ENCODE data around the gene HBQ1. TPM values are rescaled to one million over a fixed set of nuclear protein-coding genes. Genes with fewer than 3 reads are reported as not detected.

HBQ1 gene
- total RNA-seq, 1 experiment from 2014 or later, result 3.5 TPM

GRCh38 chr16:164827-165538 is 15.3 kb upstream of the HBQ1 start:
- Mint-ChIP-seq H3K27me3 (ENCODE audit: low read depth) (peaks cover 73% of the 10 kb centered on the region), H3K9me3 (no peaks in the 10 kb centered on the region), H3K4me3 (peak overlapping the region; percentile 47 to 76), H3K27ac (no peak overlapping the region), H3K36me3 (ENCODE audit: insufficient read depth in 1 of 3, low read depth in 3 of 3) (no peaks in the 10 kb centered on the region), H3K4me1 (peaks cover 21 to 25% of the 10 kb centered on the region in 2 experiments)
- no peak overlapping the region for H2BK20ac ChIP-seq (ENCODE audit: low read depth, low read length, poor library complexity, severe bottlenecking)
- no peak overlapping the region for H2BK15ac ChIP-seq (ENCODE audit: low read depth, low read length)
- H3K4ac ChIP-seq (ENCODE audit: low read depth, low read length), result no peak overlapping the region
- H3K9ac ChIP-seq (ENCODE audit: extremely low read depth, insufficient read length, low read length), result no peak overlapping the region
- H3K9me3 ChIP-seq (ENCODE audit: control insufficient read depth, low read depth, low read length), result no peaks in the 10 kb centered on the region
- TF ChIP-seq, protein P1, sequence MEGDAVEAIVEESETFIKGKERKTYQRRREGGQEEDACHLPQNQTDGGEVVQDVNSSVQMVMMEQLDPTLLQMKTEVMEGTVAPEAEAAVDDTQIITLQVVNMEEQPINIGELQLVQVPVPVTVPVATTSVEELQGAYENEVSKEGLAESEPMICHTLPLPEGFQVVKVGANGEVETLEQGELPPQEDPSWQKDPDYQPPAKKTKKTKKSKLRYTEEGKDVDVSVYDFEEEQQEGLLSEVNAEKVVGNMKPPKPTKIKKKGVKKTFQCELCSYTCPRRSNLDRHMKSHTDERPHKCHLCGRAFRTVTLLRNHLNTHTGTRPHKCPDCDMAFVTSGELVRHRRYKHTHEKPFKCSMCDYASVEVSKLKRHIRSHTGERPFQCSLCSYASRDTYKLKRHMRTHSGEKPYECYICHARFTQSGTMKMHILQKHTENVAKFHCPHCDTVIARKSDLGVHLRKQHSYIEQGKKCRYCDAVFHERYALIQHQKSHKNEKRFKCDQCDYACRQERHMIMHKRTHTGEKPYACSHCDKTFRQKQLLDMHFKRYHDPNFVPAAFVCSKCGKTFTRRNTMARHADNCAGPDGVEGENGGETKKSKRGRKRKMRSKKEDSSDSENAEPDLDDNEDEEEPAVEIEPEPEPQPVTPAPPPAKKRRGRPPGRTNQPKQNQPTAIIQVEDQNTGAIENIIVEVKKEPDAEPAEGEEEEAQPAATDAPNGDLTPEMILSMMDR (conservative IDR thresholded peaks at IDR 0.05), result no peak
- no CpG with 5 or more reads among the region's 77 CpGs for WGBS (ENCODE audit: extremely low coverage, insufficient read length, low lambda C conversion rate)
- no peak overlapping the region for H2BK120ac ChIP-seq (ENCODE audit: low read depth, low read length, poor library complexity, severe bottlenecking)
- H2AFZ ChIP-seq (ENCODE audit: low read length), result no peak overlapping the region
- H2BK12ac ChIP-seq (ENCODE audit: insufficient read length, low read depth, low read length), result no peak overlapping the region
- no peak overlapping the region for H3T11ph ChIP-seq (ENCODE audit: low read length)
- peaks cover 33% of the 10 kb centered on the region for H3K27me3 ChIP-seq (ENCODE audit: insufficient read depth, low read length)
- H4K8ac ChIP-seq (replicated peaks; ENCODE audit: insufficient read length, low read depth, low read length), result no peak overlapping the region
- H2AK5ac ChIP-seq (ENCODE audit: insufficient read length, low read length), result no peak overlapping the region
- no peaks in the 10 kb centered on the region for H3K79me2 ChIP-seq (ENCODE audit: insufficient read depth, low read length)
- H3K4me2 ChIP-seq (ENCODE audit: insufficient read depth, insufficient read length, low read length), result peak overlapping the region; percentile 33
- no peaks in the 10 kb centered on the region for H3K79me1 ChIP-seq (ENCODE audit: insufficient read depth, low read depth, low read length, poor library complexity, severe bottlenecking)
- no peak overlapping the region for H3K14ac ChIP-seq (ENCODE audit: insufficient read depth, low read length)
- H3K23ac ChIP-seq (ENCODE audit: insufficient read length, low read depth, low read length), result no peak overlapping the region
- no peak overlapping the region for H3K27ac ChIP-seq (ENCODE audit: insufficient read length, low read depth, low read length)
- no peak overlapping the region for H4K5ac ChIP-seq (ENCODE audit: insufficient read length, low read depth, low read length)
- H3K4me1 ChIP-seq (ENCODE audit: insufficient read depth, low read length), result no peaks in the 10 kb centered on the region; the same call in 1 of the 2 replicates
- DNase-seq, result peak; percentile 57
- no peak overlapping the region for H4K91ac ChIP-seq (ENCODE audit: insufficient read length, low read depth, low read length)
- H2BK5ac ChIP-seq (ENCODE audit: insufficient read length, low read length), result no peak overlapping the region
- no peaks in the 10 kb centered on the region for H4K20me1 ChIP-seq (ENCODE audit: control insufficient read depth, insufficient read depth, insufficient read length)
- H3K23me2 ChIP-seq (ENCODE audit: insufficient read length, low read depth, low read length, poor library complexity, severe bottlenecking), result peaks cover 8% of the 10 kb centered on the region
- H3K56ac ChIP-seq (ENCODE audit: insufficient read length, low read depth, low read length), result no peak overlapping the region
- no peak overlapping the region for H3K18ac ChIP-seq (ENCODE audit: insufficient read length, low read depth, low read length)
